ENCODE results near the gene RPL15. TPM values are rescaled to one million over a fixed set of nuclear protein-coding genes. Genes with fewer than 3 reads are reported as not detected.

Gene RPL15
- total RNA-seq, 1 experiment from 2014 or later: 864 TPM

DNA sequence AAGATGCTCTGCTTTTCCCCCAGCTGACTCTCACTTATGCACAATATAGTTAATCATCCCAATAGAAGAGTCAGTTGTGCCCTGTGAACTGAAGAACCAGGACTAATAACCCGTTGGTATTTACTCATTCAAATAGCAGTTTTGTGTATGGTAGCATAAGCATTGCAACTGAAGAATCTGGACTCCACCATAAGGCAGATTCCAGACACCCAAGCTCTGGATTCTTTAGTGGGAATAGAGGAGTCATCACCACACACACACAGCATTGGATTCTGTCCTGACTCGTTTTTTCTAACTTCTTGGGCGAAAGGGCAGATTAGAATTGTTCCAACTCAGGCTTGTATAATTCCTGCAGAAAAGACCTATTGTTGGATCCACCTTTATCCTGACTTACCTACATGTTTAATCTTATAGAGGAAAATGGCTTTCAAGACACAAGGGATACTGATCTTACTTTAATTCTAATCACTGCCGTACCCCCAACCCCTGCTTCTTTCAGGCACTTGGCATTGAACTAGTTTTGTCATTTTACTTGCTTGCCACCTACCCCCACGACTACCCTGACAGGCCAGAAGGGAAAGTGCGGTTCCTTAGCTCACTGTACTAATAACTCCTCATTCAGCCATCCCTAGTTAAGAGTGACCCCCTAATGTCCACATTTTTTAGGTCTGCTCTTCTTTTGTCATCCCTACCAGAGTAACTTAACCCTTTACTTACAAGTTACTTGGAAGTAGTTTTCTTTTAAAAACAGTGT is 42.4 kb upstream of the RPL15 start:
- no TSS peak for BruUV-seq (replicated peaks)
- POLR2A ChIA-PET: no interaction called here

DNA sequence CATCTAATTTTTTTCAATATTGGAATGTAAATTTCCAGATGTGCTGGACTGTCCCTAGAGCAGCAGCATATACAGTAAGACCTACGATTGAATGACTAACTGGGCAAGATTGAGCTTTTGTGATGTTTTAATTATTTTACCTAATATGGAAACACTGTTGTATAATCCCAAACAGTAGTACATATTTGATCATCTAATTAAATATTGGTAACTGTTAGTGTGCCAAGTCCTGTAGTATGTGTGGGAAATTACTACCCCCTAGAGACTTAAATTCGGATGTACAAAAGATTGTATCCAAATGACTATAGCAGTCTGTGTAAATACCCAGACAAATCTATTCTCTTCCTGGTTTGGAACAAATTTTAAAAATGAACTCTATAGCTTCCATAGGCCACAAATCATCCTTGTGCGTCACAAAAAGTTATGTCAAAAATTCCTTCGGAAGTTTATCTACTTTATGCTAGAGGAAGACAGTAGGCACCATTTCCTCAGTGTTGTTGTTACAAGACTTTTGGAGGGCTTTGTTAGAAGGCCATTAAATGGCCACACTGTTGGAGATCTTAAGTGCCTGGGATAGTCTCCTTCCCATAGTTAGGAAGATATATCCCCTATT is 41.7 kb upstream of the RPL15 start:
- H3K27me3 ChIP-seq (ENCODE audit: control insufficient read depth, insufficient read depth, low read length): no peaks in the 10 kb centered on the region
- H3K27ac ChIP-seq (ENCODE audit: low read length): no peak overlapping the region
- DNase-seq (ENCODE audit: low read depth, low spot score) (no peak), ATAC-seq (no peak)
- TF ChIP-seq SIN3A (IDR thresholded peaks at IDR 0.05; ENCODE audit: borderline replicate concordance, insufficient read depth, low read depth, low read length) (no peak), POLR2AphosphoS5 (IDR thresholded peaks at IDR 0.05; ENCODE audit: low read depth, low read length) (no peak), TCF7L2 (IDR thresholded peaks at IDR 0.05; ENCODE audit: low read depth, low read length) (no peak)
- TF ChIP-seq, protein P1, sequence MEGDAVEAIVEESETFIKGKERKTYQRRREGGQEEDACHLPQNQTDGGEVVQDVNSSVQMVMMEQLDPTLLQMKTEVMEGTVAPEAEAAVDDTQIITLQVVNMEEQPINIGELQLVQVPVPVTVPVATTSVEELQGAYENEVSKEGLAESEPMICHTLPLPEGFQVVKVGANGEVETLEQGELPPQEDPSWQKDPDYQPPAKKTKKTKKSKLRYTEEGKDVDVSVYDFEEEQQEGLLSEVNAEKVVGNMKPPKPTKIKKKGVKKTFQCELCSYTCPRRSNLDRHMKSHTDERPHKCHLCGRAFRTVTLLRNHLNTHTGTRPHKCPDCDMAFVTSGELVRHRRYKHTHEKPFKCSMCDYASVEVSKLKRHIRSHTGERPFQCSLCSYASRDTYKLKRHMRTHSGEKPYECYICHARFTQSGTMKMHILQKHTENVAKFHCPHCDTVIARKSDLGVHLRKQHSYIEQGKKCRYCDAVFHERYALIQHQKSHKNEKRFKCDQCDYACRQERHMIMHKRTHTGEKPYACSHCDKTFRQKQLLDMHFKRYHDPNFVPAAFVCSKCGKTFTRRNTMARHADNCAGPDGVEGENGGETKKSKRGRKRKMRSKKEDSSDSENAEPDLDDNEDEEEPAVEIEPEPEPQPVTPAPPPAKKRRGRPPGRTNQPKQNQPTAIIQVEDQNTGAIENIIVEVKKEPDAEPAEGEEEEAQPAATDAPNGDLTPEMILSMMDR (IDR thresholded peaks at IDR 0.05): no peak
- TF ChIP-seq, protein P2, sequence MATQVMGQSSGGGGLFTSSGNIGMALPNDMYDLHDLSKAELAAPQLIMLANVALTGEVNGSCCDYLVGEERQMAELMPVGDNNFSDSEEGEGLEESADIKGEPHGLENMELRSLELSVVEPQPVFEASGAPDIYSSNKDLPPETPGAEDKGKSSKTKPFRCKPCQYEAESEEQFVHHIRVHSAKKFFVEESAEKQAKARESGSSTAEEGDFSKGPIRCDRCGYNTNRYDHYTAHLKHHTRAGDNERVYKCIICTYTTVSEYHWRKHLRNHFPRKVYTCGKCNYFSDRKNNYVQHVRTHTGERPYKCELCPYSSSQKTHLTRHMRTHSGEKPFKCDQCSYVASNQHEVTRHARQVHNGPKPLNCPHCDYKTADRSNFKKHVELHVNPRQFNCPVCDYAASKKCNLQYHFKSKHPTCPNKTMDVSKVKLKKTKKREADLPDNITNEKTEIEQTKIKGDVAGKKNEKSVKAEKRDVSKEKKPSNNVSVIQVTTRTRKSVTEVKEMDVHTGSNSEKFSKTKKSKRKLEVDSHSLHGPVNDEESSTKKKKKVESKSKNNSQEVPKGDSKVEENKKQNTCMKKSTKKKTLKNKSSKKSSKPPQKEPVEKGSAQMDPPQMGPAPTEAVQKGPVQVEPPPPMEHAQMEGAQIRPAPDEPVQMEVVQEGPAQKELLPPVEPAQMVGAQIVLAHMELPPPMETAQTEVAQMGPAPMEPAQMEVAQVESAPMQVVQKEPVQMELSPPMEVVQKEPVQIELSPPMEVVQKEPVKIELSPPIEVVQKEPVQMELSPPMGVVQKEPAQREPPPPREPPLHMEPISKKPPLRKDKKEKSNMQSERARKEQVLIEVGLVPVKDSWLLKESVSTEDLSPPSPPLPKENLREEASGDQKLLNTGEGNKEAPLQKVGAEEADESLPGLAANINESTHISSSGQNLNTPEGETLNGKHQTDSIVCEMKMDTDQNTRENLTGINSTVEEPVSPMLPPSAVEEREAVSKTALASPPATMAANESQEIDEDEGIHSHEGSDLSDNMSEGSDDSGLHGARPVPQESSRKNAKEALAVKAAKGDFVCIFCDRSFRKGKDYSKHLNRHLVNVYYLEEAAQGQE (IDR thresholded peaks at IDR 0.05; ENCODE audit: insufficient read depth in 1 of 2, low read depth in 2 of 2, low read length in 1 of 2): no peak
- in situ Hi-C loops (cut with HindIII; ENCODE audit: low pct_unique_long_range_greater_than_20kb, low sequenced_read_pairs): no loop called here
- no TSS peak for BruUV-seq (replicated peaks)
- 0 out of 2 replicates have a peak, but pooled peaks cover 6% of the 10 kb centered on the region for H3K4me1 ChIP-seq (ENCODE audit: control insufficient read depth, insufficient read depth, low read length)
- no peak overlapping the region for H3K4me3 ChIP-seq (ENCODE audit: low read depth in 2 of 2, low read length in 2 of 2)
- POLR2A ChIA-PET: no interaction called here
- H3K36me3 ChIP-seq (ENCODE audit: control insufficient read depth, insufficient read depth, low read length): no peaks in the 10 kb centered on the region
- CTCF ChIA-PET: no interaction called here
- no peaks in the 10 kb centered on the region for H3K9me3 ChIP-seq (ENCODE audit: control insufficient read depth, insufficient read depth, low read depth, low read length)
- intact Hi-C loops (cut with micrococcal nuclease; ENCODE audit: unreplicated experiment): no loop called here

More for the DNA sequence above, 42.4 kb upstream of the RPL15 start:
- Histone ChIP-seq H3K36me3 (ENCODE audit: control insufficient read depth, insufficient read depth, low read length) (no peaks in the 10 kb centered on the region), H3K27ac (ENCODE audit: low read length) (no peak overlapping the region), H3K9me3 (ENCODE audit: control insufficient read depth, insufficient read depth, low read depth, low read length) (no peaks in the 10 kb centered on the region), H3K27me3 (ENCODE audit: control insufficient read depth, insufficient read depth, low read length) (no peaks in the 10 kb centered on the region), H3K4me3 (ENCODE audit: low read depth in 2 of 2, low read length in 2 of 2) (no peak overlapping the region), H3K4me1 (ENCODE audit: control insufficient read depth, insufficient read depth, low read length) (0 out of 2 replicates have a peak, but pooled peaks cover 6% of the 10 kb centered on the region)
- CTCF ChIA-PET: no interaction called here
- no peak for TF ChIP-seq TCF7L2 (IDR thresholded peaks at IDR 0.05; ENCODE audit: low read depth, low read length)
- no peak for TF ChIP-seq SIN3A (IDR thresholded peaks at IDR 0.05; ENCODE audit: borderline replicate concordance, insufficient read depth, low read depth, low read length)
- TF ChIP-seq, protein P2 (IDR thresholded peaks at IDR 0.05; ENCODE audit: insufficient read depth in 1 of 2, low read depth in 2 of 2, low read length in 1 of 2): no peak
- no peak for TF ChIP-seq POLR2AphosphoS5 (IDR thresholded peaks at IDR 0.05; ENCODE audit: low read depth, low read length)
- TF ChIP-seq, protein P1 (IDR thresholded peaks at IDR 0.05): no peak
- ATAC-seq: peak; percentile 45
- intact Hi-C loops (cut with micrococcal nuclease; ENCODE audit: unreplicated experiment): no loop called here
- in situ Hi-C loops (cut with HindIII; ENCODE audit: low pct_unique_long_range_greater_than_20kb, low sequenced_read_pairs): no loop called here
- DNase-seq (ENCODE audit: low read depth, low spot score): no peak

Data from Panc1 (cell line).